Skin epidermis (tissue), 12 donors: Measurements from ENCODE around the gene HOXB6.

Experiments used
- H3K27ac ChIP-seq, 21 experiments: fragments of 200-600 bp; sonication (generic) in 11 of 21; one replicate each; pipeline ENCODE4 v1.5.0; 2020; ENCODE audit warnings: mild to moderate bottlenecking in 3 of 21, inconsistent platforms in 2 of 21, moderate library complexity in 2 of 21
- H3K4me3 ChIP-seq, 7 experiments: fragments of 200-600 bp; sonication (generic) in 2 of 7; one replicate each; pipeline ENCODE4 v1.5.0; 2020; ENCODE audit warnings: inconsistent platforms in 2 of 7, mild to moderate bottlenecking in 2 of 7, moderate library complexity in 1 of 7

Gene HOXB6

GRCh38 chr17:48575066-48575582, 29.7 kb downstream of the HOXB6 start:
- no peak overlapping the region for H3K4me3 ChIP-seq
- H3K27ac ChIP-seq = peak overlapping the region in 6 of 21 experiments; percentile 23 to 94 (median 88)

GRCh38 chr17:48574505-48575065, 30.2 kb downstream of the HOXB6 start:
- peak overlapping the region in 1 of 7 experiments; percentile 1 for H3K4me3 ChIP-seq
- peak overlapping the region in 5 of 21 experiments; percentile 63 to 94 (median 89) for H3K27ac ChIP-seq

GRCh38 chr17:48571826-48572417, 32.9 kb downstream of the HOXB6 start:
- no peak overlapping the region for H3K4me3 ChIP-seq
- H3K27ac ChIP-seq = peak overlapping the region in 6 of 21 experiments; percentile 51 to 94 (median 82)

GRCh38 chr17:48571024-48571818, 33.6 kb downstream of the HOXB6 start:
- peak overlapping the region in 6 of 21 experiments; percentile 51 to 94 (median 82) for H3K27ac ChIP-seq
- H3K4me3 ChIP-seq = peak overlapping the region in 1 of 7 experiments; percentile 1

GRCh38 chr17:48570325-48571023, 34.3 kb downstream of the HOXB6 start:
- Histone ChIP-seq H3K27ac (peak overlapping the region in 8 of 21 experiments; percentile 1 to 94 (median 76)), H3K4me3 (peak overlapping the region in 1 of 7 experiments; percentile 1)

GRCh38 chr17:48569674-48570324, 35.0 kb downstream of the HOXB6 start:
- H3K27ac ChIP-seq = peak overlapping the region in 6 of 21 experiments; percentile 51 to 94 (median 82)
- no peak overlapping the region for H3K4me3 ChIP-seq

DNA sequence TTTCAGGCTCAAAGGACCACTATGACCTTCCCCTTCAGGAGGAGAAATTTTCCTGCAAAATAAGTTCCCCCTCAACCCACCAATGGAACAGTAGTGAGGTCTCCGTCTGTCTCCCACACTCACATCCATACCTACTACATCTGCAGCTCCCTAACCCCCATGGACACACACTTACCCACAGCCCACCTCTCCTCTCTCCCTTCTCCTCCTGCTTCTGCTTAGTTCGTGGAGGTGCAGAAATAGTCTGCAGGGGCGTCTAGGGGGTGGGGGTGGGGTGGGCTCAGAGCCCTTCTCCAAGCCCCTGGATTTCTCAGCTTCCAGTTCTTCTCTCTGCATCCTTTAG, 35.6 kb downstream of the HOXB6 start:
- peak overlapping the region in 5 of 21 experiments; percentile 45 to 94 (median 68) for H3K27ac ChIP-seq
- no peak overlapping the region for H3K4me3 ChIP-seq

DNA sequence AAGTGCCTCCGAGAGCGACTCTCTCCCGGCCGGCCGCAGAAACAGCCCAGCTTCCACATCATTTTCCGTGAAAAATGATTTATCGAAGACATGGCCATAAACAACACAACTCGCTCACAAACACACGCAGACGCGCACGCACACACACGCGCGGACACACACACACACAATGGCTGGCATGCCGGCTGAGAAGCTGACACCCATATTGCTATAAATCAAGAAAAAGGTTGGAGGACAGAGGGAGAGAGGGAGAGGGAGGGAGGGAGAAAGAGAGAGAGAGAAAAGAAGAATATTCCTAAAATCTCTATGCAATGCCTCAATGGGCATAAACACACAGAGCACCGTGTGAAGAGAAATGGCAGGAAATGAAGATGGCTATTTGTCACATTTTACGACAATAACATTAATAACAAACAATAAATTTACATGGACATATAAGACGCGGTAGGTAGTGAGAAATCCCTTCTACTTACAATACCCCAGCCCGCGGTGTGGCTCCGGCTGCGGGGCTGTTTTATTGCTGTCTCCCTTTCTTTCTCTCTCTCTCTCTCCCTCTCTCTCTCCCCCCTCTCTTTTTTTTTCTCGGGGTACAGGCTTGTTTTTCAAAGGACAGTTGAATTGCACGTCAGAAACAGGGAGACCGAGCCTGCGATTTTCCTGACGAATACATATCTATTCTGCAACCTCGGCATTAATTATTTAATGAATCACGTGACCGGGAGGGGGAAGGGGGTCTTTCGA, 36.1 kb downstream of the HOXB6 start:
- Histone ChIP-seq H3K4me3 (no peak overlapping the region), H3K27ac (peak overlapping the region in 6 of 21 experiments; percentile 45 to 94 (median 64))

GRCh38 chr17:48567646-48568354, 37.0 kb downstream of the HOXB6 start:
- Histone ChIP-seq H3K4me3 (no peak overlapping the region), H3K27ac (peak overlapping the region in 3 of 21 experiments; percentile 59 to 94 (median 68))

DNA sequence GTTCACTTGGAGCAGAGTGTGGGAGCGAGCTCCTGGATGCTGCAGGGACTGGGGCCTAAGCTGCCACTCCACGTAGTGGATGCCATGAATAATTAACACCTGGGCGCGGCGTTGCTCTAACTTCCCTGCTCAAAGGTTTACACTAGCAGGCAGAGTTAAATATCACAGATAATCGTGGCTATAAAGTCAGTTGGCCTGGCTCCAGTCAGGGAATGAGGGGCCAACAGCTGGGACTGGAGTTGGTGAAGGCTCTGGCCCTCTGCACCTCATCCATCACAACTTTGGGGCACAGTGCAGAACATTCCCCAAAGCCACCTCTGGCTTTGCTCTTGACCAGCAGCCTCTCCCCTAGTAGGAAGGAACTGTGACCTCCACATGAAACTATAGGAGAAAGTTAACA, 37.6 kb downstream of the HOXB6 start:
- no peak overlapping the region for H3K4me3 ChIP-seq

GRCh38 chr17:48566717-48567116, 38.1 kb downstream of the HOXB6 start:
- Histone ChIP-seq H3K4me3 (no peak overlapping the region), H3K27ac (peak overlapping the region in 4 of 21 experiments; percentile 21 to 94 (median 52))

More for the DNA sequence above, 37.6 kb downstream of the HOXB6 start:
- peak overlapping the region in 4 of 21 experiments; percentile 21 to 94 (median 52) for H3K27ac ChIP-seq

DNA sequence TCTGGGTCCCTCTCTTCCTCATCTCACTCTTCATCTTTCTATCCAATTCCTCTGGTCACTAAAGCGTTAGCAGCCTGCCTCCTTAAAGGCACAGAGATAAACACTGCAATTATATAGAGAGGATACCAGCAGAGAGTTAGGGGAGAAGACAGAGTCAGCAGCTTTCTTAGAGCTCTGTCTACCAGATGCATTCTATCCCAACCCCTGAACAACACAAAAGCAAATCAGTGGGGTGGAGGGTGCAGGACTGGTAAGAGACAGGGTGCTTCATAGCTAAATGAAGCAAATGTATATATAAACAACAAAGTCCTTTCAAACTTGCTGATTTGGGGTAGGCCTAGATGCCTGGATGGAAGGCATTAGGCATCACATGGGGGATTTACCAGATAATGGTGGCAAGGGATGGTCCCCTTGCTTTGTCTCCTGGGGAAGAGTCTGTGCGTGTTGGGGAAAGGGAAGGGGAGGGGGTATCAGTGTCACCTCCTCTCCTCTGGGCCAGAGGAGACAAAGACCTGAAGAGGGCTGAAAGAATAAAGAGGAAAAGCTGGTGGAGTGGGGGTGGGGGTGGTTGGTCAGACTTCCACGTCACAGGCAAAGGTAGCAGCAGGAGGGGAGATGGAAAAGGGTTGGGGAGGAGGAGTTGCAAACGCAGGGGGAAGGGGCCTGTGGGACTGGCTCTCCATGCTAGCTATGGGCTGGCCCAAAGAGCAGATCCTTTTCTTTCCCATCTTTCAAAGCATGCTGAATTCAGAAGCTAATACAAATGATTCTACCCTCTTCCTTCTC, 38.7 kb downstream of the HOXB6 start:
- Histone ChIP-seq H3K27ac (peak overlapping the region in 2 of 21 experiments; percentile 14 to 94), H3K4me3 (no peak overlapping the region)

DNA sequence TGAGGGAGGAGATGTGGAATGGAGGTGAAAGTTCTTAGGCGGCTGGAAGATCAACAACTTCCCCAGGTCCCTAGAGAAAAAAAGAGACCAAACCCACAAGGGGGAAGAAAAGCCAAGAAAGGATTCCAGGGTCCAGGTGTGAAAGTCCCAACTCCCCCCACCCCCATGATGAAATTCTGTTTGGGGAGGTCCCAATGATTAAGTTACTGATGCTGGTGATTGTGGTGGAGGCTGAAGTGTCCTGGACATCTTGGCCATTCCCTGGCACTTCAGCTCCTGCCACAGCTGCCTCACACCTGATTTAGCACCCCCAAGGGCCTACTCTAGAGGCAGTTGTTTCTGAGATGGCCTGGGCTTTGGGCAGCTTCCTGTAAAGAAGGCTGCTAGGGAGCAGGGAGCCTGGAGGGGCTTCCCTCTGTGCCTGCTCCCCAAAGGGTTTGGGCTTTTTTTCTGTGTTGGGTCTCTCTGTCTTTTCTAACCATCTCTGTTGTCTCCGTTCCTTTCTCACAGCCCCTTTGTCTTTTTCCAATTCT, 39.7 kb downstream of the HOXB6 start:
- H3K4me3 ChIP-seq = peak overlapping the region in 1 of 7 experiments; percentile 22
- peak overlapping the region in 5 of 21 experiments; percentile 28 to 82 (median 74) for H3K27ac ChIP-seq

DNA sequence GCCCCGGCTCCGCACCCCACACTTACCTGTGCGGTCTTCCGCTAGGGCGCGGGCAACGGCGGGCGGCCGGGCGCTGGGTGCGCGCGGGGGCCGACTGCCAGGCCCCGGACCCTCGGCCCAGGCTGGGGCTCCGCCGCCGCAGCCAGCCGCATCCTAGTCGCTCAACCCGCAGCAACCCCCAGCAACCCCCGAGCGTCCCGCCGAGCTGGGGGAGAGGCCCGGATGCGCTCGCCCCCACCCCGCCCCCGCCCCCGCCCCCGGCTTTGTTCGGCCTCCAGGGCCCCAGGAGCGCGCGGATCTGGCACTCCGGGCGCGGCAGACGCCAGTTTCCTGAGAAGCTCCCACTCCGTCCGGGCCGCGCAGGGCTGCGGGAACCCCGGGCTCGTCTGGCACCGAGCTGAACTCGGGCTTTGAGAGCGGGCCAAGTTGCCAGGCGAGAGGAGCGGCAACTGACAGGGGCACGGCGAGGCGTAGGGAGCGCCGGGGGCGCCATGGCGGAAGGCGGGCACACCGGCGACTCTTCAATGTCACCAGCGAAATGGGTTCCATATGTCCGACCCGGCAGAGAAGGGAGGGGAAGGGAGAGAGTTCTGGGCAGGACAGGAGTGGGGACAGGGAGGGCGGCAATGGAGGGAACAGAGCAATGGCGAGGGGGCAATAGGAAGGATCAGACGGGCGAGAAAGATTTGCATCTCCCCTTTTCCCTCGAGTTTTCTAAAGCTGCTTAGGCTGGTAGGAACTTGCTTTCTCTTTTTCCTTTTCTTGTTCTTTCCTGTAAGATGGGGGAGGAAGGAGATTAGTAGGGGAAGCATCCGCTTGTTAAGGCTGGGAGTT, 40.4 kb downstream of the HOXB6 start:
- peak overlapping the region; percentile 11 to 40 (median 27) for H3K4me3 ChIP-seq
- peak overlapping the region in 17 of 21 experiments; percentile 1 to 82 (median 55) for H3K27ac ChIP-seq

DNA sequence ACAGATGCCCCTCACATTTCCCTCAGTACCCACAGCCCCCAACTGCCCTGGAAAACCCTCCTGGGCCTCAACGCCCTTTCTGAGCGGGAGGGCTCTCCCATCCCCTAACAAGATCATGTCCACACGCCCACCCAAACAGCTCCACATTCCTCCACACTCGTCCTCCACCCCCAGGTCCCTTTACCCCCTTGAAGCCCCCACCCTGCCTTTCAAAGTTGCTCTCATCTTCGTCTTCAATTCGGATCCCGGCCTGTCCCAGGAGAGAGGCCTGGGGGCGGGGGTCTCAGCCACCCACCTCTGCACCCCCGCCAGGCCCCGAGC, 41.0 kb downstream of the HOXB6 start:
- Histone ChIP-seq H3K4me3 (peak overlapping the region; percentile 11 to 40 (median 27)), H3K27ac (peak overlapping the region in 16 of 21 experiments; percentile 1 to 82 (median 58))

DNA sequence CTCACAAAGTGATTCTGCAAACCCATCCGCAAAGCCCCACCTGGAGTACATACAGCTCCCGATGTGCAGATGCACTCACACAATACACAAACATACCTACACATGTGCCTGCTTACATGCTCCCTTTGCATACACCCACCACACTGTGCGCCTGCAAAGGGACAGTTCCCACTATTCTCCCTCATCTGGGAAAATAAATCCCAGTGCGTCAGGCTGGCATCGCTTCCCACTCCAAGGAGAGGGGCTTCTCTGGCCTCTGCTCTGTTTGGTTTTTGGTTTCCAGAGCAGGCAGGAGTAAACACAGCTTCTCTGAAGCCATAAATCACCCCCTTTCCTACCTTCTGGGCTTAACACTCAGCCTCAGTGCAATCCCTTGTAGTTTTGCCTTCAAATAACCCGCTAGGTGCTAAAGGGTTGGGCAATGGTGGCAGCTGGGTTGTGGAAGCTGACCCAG, 41.4 kb downstream of the HOXB6 start:
- Histone ChIP-seq H3K27ac (peak overlapping the region in 9 of 21 experiments; percentile 30 to 82 (median 66)), H3K4me3 (peak overlapping the region in 4 of 7 experiments; percentile 11 to 40 (median 32))
